Osteoblast (primary cell): ENCODE measurements around the gene DACH1. TPM values are rescaled to one million over a fixed set of nuclear protein-coding genes. Genes with fewer than 3 reads are reported as not detected.

Experiments
- DNase-seq: peaks from one replicate; pipeline ENCODE4 v3.0.0; 2011; ENCODE audit warnings: low spot score, mixed read lengths; ENCODE audit not compliant: insufficient read length; ENCODE audit errors: missing footprints
- H2AFZ ChIP-seq: 2 replicates; pipeline ENCODE4 v1.6.0; 2011; ENCODE audit warnings: mild to moderate bottlenecking, low read length
- H3K27ac ChIP-seq: 2 replicates; pipeline ENCODE4 v1.5.1; 2011; ENCODE audit warnings: mild to moderate bottlenecking, low read depth, low read length, moderate library complexity
- H3K27me3 ChIP-seq: 2 replicates; pipeline ENCODE4 v1.6.0; 2012; ENCODE audit warnings: mild to moderate bottlenecking, control low read depth, inconsistent platforms, low read length, moderate library complexity; ENCODE audit not compliant: insufficient read depth
- H3K36me3 ChIP-seq: 2 replicates; pipeline ENCODE4 v1.5.1; 2011; ENCODE audit warnings: mild to moderate bottlenecking, low read length, control low read depth, moderate library complexity; ENCODE audit not compliant: insufficient read depth
- H3K4me1 ChIP-seq: 2 replicates; pipeline ENCODE4 v1.5.1; 2011; ENCODE audit warnings: mild to moderate bottlenecking, low read length, control low read depth, moderate library complexity; ENCODE audit not compliant: insufficient read depth
- H3K4me2 ChIP-seq: 2 replicates; pipeline ENCODE4 v1.6.0; 2011; ENCODE audit warnings: mild to moderate bottlenecking, low read length; ENCODE audit not compliant: insufficient read depth
- H3K4me3 ChIP-seq: fragments of 200-600 bp; sonication (generic); 3 replicates; pipeline ENCODE4 v1.5.1; 2012; ENCODE audit warnings: mild to moderate bottlenecking, low read length, inconsistent platforms; ENCODE audit not compliant: insufficient read depth
- H3K79me2 ChIP-seq: 2 replicates; pipeline ENCODE4 v1.6.0; 2012; ENCODE audit warnings: mild to moderate bottlenecking, low read length, control low read depth, inconsistent platforms; ENCODE audit not compliant: insufficient read depth
- H3K9me3 ChIP-seq: 2 replicates; pipeline ENCODE4 v1.5.1; 2011; ENCODE audit warnings: low read depth, low read length, control low read depth
- H4K20me1 ChIP-seq: 2 replicates; pipeline ENCODE4 v1.6.0; 2012; ENCODE audit warnings: mild to moderate bottlenecking, low read length, control low read depth; ENCODE audit not compliant: insufficient read depth
- CTCF ChIP-seq: IDR thresholded peaks from 2 replicates; pipeline ENCODE4 v1.5.1; 2011; ENCODE audit warnings: mild to moderate bottlenecking, low read depth, low read length, moderate library complexity; ENCODE audit errors: extremely low read depth
- total RNA-seq: library from RNA; depleted of rRNA; stranded (reverse); fragments of >200 nt; gene quantifications from 2 replicates; pipeline ENCODE4 v1.2.3, GENCODE V29; 2012

Gene DACH1
- total RNA-seq, 1 donor = not detected

GRCh38 chr13:71408416-71408815 is 458.6 kb downstream of the DACH1 start:
- Histone ChIP-seq H3K9me3 (no peaks in the 10 kb centered on the region), H3K27ac (no peak overlapping the region), H3K27me3 (no peaks in the 10 kb centered on the region), H3K4me2 (no peak overlapping the region), H2AFZ (no peak overlapping the region), H3K4me3 (no peak overlapping the region), H3K36me3 (no peaks in the 10 kb centered on the region), H3K79me2 (no peaks in the 10 kb centered on the region), H4K20me1 (no peaks in the 10 kb centered on the region), H3K4me1 (no peaks in the 10 kb centered on the region)
- DNase-seq = no peak
- no peak for TF ChIP-seq CTCF

GRCh38 chr13:71399631-71400215 is 467.3 kb downstream of the DACH1 start:
- no peak overlapping the region for H3K27ac ChIP-seq
- H3K27me3 ChIP-seq = no peaks in the 10 kb centered on the region
- DNase-seq = no peak
- no peaks in the 10 kb centered on the region for H3K36me3 ChIP-seq
- no peak overlapping the region for H3K4me2 ChIP-seq
- TF ChIP-seq CTCF = no peak
- no peaks in the 10 kb centered on the region for H3K9me3 ChIP-seq
- H2AFZ ChIP-seq = no peak overlapping the region
- H3K4me3 ChIP-seq = no peak overlapping the region
- no peaks in the 10 kb centered on the region for H4K20me1 ChIP-seq
- H3K79me2 ChIP-seq = no peaks in the 10 kb centered on the region
- H3K4me1 ChIP-seq = no peaks in the 10 kb centered on the region

GRCh38 chr13:71396149-71396548 is 470.9 kb downstream of the DACH1 start:
- Histone ChIP-seq H3K9me3 (no peaks in the 10 kb centered on the region), H3K36me3 (no peaks in the 10 kb centered on the region), H4K20me1 (no peaks in the 10 kb centered on the region), H3K4me2 (no peak overlapping the region), H2AFZ (no peak overlapping the region), H3K79me2 (no peaks in the 10 kb centered on the region), H3K4me3 (no peak overlapping the region), H3K27ac (no peak overlapping the region), H3K27me3 (no peaks in the 10 kb centered on the region), H3K4me1 (no peaks in the 10 kb centered on the region)
- TF ChIP-seq CTCF = no peak
- DNase-seq = no peak

DNA sequence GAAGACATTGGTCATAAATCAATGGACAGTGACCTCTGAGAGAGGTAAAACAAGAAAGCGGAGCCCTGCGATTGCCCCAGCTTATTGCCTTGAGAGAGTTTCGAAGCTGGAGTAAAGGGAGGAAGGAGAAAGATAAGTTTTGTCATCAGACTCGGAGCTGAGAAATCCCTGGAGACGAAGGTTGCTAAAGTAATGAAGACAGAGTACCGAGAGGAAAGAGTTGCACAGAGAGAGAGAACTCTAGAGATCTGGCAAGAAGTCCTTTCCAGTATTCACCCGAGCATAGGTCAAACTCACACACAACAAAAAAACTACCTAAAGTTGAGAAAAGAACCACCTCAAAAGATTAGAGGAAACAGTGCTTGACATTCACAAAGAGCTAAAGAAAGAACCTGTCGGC is 472.0 kb downstream of the DACH1 start:
- Histone ChIP-seq H2AFZ (no peak overlapping the region), H3K9me3 (no peaks in the 10 kb centered on the region), H3K79me2 (no peaks in the 10 kb centered on the region), H3K27me3 (no peaks in the 10 kb centered on the region), H3K4me2 (no peak overlapping the region), H3K36me3 (no peaks in the 10 kb centered on the region), H3K4me3 (no peak overlapping the region), H3K4me1 (no peaks in the 10 kb centered on the region), H4K20me1 (no peaks in the 10 kb centered on the region), H3K27ac (no peak overlapping the region)
- no peak for TF ChIP-seq CTCF
- no peak for DNase-seq
